PC-3 (cell line): ENCODE data around the gene SLC4A4. TPM values are rescaled to one million over a fixed set of nuclear protein-coding genes. Genes with fewer than 3 reads are reported as not detected.

ENCODE experiments used
- ATAC-seq: fragments of 200-7000 bp; cut with Tn5 transposase; 2 replicates; pipeline ENCODE4 v1.9.1; 2020; ENCODE audit warnings: mild to moderate bottlenecking, moderate library complexity
- BruUV-seq: library from RNA; stranded (reverse); fragments of 400-500 nt; replicated peaks from 2 replicates; lab custom pipeline; 2021; lab: Mats Ljungman, UMichigan
- CTCF ChIA-PET: fragments of 300-600 bp; sonication (Branson Sonifier 250); formaldehyde crosslinking; loops from one replicate; lab custom pipeline; 2022; ENCODE audit warnings: antibody characterized with exemption; lab: Charles Lee
- POLR2A ChIA-PET: fragments of 300-600 bp; sonication (Branson Sonifier 250); formaldehyde crosslinking; loops from one replicate; lab custom pipeline; 2022; ENCODE audit warnings: antibody characterized with exemption; ENCODE audit not compliant: unreplicated experiment; lab: Charles Lee
- DNase-seq: peaks from one replicate; pipeline ENCODE4 v3.0.0-alpha.2; 2015
- H2AFZ ChIP-seq: fragments of 300-600 bp; sonication (generic); 2 replicates; pipeline ENCODE4 v1.6.0; 2016; ENCODE audit warnings: antibody characterized with exemption, low read length
- H3F3A ChIP-seq: fragments of 300-600 bp; sonication (generic); one replicate; pipeline ENCODE4 v1.6.0; 2017; ENCODE audit warnings: antibody characterized with exemption, low read length, control low read depth, mild to moderate bottlenecking; ENCODE audit not compliant: unreplicated experiment
- H3K27ac ChIP-seq: fragments of 300-600 bp; sonication (generic); 2 replicates; pipeline ENCODE4 v1.5.1; 2016; ENCODE audit warnings: mild to moderate bottlenecking, low read length
- H3K27me3 ChIP-seq: fragments of 300-600 bp; sonication (generic); 2 replicates; pipeline ENCODE4 v1.6.1; 2016; ENCODE audit warnings: low read length, mixed read lengths
- H3K36me3 ChIP-seq: fragments of 300-600 bp; sonication (generic); 2 replicates; pipeline ENCODE4 v1.6.1; 2016; ENCODE audit warnings: low read depth, mixed run types, low read length, mixed read lengths
- H3K4me1 ChIP-seq: fragments of 300-600 bp; sonication (generic); 2 replicates; pipeline ENCODE4 v1.5.1; 2016; ENCODE audit warnings: low read length; ENCODE audit not compliant: insufficient read depth
- H3K4me2 ChIP-seq: fragments of 300-600 bp; sonication (generic); 2 replicates; pipeline ENCODE4 v1.6.0; 2016; ENCODE audit warnings: low read length
- H3K4me3 ChIP-seq: fragments of 300-600 bp; sonication (generic); 2 replicates; pipeline ENCODE4 v1.5.1; 2016; ENCODE audit warnings: mild to moderate bottlenecking, low read length, mixed read lengths
- H3K79me2 ChIP-seq: fragments of 300-600 bp; sonication (generic); 2 replicates; pipeline ENCODE4 v1.6.1; 2017; ENCODE audit warnings: low read length, mixed read lengths
- H3K9ac ChIP-seq: fragments of 300-600 bp; sonication (generic); 2 replicates; pipeline ENCODE4 v1.6.0; 2016; ENCODE audit warnings: mild to moderate bottlenecking, low read length
- H3K9me2 ChIP-seq: fragments of 300-600 bp; sonication (generic); replicated peaks from 2 replicates; pipeline ENCODE4 v1.6.1; 2016; ENCODE audit warnings: mixed run types, low read length, mixed read lengths
- H3K9me3 ChIP-seq: fragments of 300-600 bp; sonication (generic); 2 replicates; pipeline ENCODE4 v1.6.1; 2016; ENCODE audit warnings: low read length, mixed read lengths
- H4K20me1 ChIP-seq: fragments of 300-600 bp; sonication (generic); 2 replicates; pipeline ENCODE4 v1.6.1; 2016; ENCODE audit warnings: low read length, mixed read lengths
- CTCF ChIP-seq: fragments of 300-600 bp; sonication (generic); conservative IDR thresholded peaks from 2 replicates; pipeline ENCODE4 v1.5.1; 2017; ENCODE audit warnings: antibody characterized with exemption, low read depth, mild to moderate bottlenecking, low read length
- EZH2 ChIP-seq: fragments of 300-600 bp; sonication (generic); IDR thresholded peaks from one replicate; pipeline ENCODE4 v1.6.1; 2017; ENCODE audit warnings: antibody characterized with exemption, mild to moderate bottlenecking, low read length; ENCODE audit not compliant: unreplicated experiment
- EZH2phosphoT487 ChIP-seq: fragments of 300-600 bp; sonication (generic); IDR thresholded peaks from 2 replicates; pipeline ENCODE4 v1.6.1; 2018; ENCODE audit warnings: mild to moderate bottlenecking, antibody characterized with exemption, low read length, borderline replicate concordance
- intact Hi-C: fragments of 100-400 bp; cut with micrococcal nuclease; formaldehyde crosslinking; loops from 2 replicates; pipeline ENCODE4 v1.9.0; 2023
- total RNA-seq: library from RNA; depleted of rRNA; stranded (reverse); fragments of >200 nt; gene quantifications from 2 replicates; pipeline ENCODE4 v1.2.3, GENCODE V29; 2014

SLC4A4 gene
- total RNA-seq, 1 experiment from 2014 or later, result 0.47 TPM

GRCh38 chr4:71607780-71608677 is 269.2 kb downstream of the SLC4A4 start:
- Histone ChIP-seq H3K9me3 (no peaks in the 10 kb centered on the region), H3K9ac (peak overlapping the region; percentile 73), H3K9me2 (no peaks in the 10 kb centered on the region), H3K4me1 (peaks cover 45% of the 10 kb centered on the region), H3K4me3 (peak overlapping the region; percentile 32; the same call in 1 of the 2 replicates), H3F3A (peaks cover 7% of the 10 kb centered on the region), H3K36me3 (no peaks in the 10 kb centered on the region), H3K4me2 (peak overlapping the region; percentile 74), H3K27ac (peak overlapping the region; percentile 90), H3K27me3 (no peaks in the 10 kb centered on the region), H2AFZ (peak overlapping the region; percentile 29; the same call in 1 of the 2 replicates), H4K20me1 (no peaks in the 10 kb centered on the region), H3K79me2 (no peaks in the 10 kb centered on the region)
- peak; percentile 89 for ATAC-seq
- ChIA-PET CTCF (interaction anchor here (0.8 kb wide), 1 partner anchor 58 kb away, joined by 3 read pairs; no protein-coding TSS in a partner anchor), POLR2A (interaction anchor here (0.6 to 0.7 kb wide), 2 partner anchors 40 to 57 kb away, joined by 3 to 4 read pairs; no protein-coding TSS in a partner anchor)
- BruUV-seq, result TSS peak; percentile 76
- intact Hi-C loops, result loop anchor here (1.0 to 5.0 kb wide), 9 partner anchors 41 to 419 kb away; no protein-coding TSS in a partner anchor
- TF ChIP-seq EZH2 (no peak), CTCF (no peak), EZH2phosphoT487 (no peak)
- DNase-seq, result peak; percentile 99

- Histone ChIP-seq H3K36me3 (no peaks in the 10 kb centered on the region), H3K4me3 (peak overlapping the region; percentile 32; the same call in 1 of the 2 replicates), H3K9ac (peak overlapping the region; percentile 73), H3K27me3 (no peaks in the 10 kb centered on the region), H3K4me1 (peaks cover 45% of the 10 kb centered on the region), H3K9me2 (no peaks in the 10 kb centered on the region), H3K79me2 (no peaks in the 10 kb centered on the region), H3K27ac (peak overlapping the region; percentile 90), H2AFZ (no peak overlapping the region), H4K20me1 (no peaks in the 10 kb centered on the region), H3K9me3 (no peaks in the 10 kb centered on the region), H3K4me2 (peak overlapping the region; percentile 62), H3F3A (peaks cover 7% of the 10 kb centered on the region)
- ATAC-seq, result peak; percentile 41
- no peak for DNase-seq
- ChIA-PET POLR2A (no interaction called here), CTCF (interaction anchor here (0.8 kb wide), 1 partner anchor 58 kb away, joined by 3 read pairs; no protein-coding TSS in a partner anchor)
- intact Hi-C loops, result loop anchor here (1.0 to 5.0 kb wide), 9 partner anchors 40 to 420 kb away; no protein-coding TSS in a partner anchor
- TSS peak; percentile 97 for BruUV-seq
- no peak for TF ChIP-seq CTCF
- TF ChIP-seq EZH2phosphoT487, result no peak
- TF ChIP-seq EZH2, result no peak
Observed at GRCh38 chr4:71608678-71609071, 269.9 kb downstream of the SLC4A4 start.
